SK-N-SH (cell line): ENCODE data around the gene KCNB1. TPM values are rescaled to one million over a fixed set of nuclear protein-coding genes. Genes with fewer than 3 reads are reported as not detected.
A peak's percentile ranks its signal among the peaks of the same experiment; 100 is the strongest.

Experiments used
- CTCF ChIA-PET: fragments of 300-600, 350-600 bp; formaldehyde crosslinking; extraction: SDS; loops from one replicate; lab custom pipeline; 2021; lab: Yijun Ruan, JAX
- POLR2A ChIA-PET: fragments of 350-600 bp; sonication (Branson Sonifier 250); formaldehyde crosslinking; extraction: SDS; loops from one replicate; lab custom pipeline; 2020; ENCODE audit warnings: antibody characterized with exemption, inconsistent platforms; lab: Yijun Ruan, JAX
- DNase-seq: peaks from one replicate; pipeline ENCODE4 v3.0.0; 2012
- H2AFZ ChIP-seq: fragments of 200-600 bp; sonication (generic); 2 replicates; pipeline ENCODE4 v1.8.1; 2016; ENCODE audit warnings: antibody characterized with exemption, mild to moderate bottlenecking, low read depth
- H3F3A ChIP-seq: fragments of 200-600 bp; sonication (generic); replicated peaks from 2 replicates; pipeline ENCODE3; 2016; ENCODE audit warnings: antibody characterized with exemption, mild to moderate bottlenecking; ENCODE audit not compliant: insufficient read depth
- H3K27ac ChIP-seq, 2 experiments: fragments of 200-500 bp in 1 of 2; fragments of 200-600 bp in 1 of 2; sonication (Bioruptor generic) in 1 of 2; sonication (generic), shearing (Covaris generic) in 1 of 2; 2 replicates each; pipeline versions ENCODE4 v1.5.1 to v1.6.1; 2014 to 2016; ENCODE audit warnings: low read depth in 2 of 2, inconsistent platforms in 1 of 2, low read length in 1 of 2, mild to moderate bottlenecking in 1 of 2, mixed read lengths in 1 of 2
- H3K27me3 ChIP-seq: fragments of 200-600 bp; sonication (generic), shearing (Covaris generic); 2 replicates; pipeline ENCODE4 v1.6.1; 2016; ENCODE audit warnings: mixed run types; ENCODE audit not compliant: insufficient read depth
- H3K36me3 ChIP-seq, 2 experiments: fragments of 200-500 bp in 1 of 2; fragments of 200-600 bp in 1 of 2; sonication (Bioruptor generic) in 1 of 2; sonication (generic) in 1 of 2; replicated peaks in 1 of 2; 2 replicates each; pipeline versions ENCODE3 to v1.5.1; 2014 to 2016; ENCODE audit warnings: low read length in 1 of 2, mild to moderate bottlenecking in 1 of 2; ENCODE audit not compliant: insufficient read depth in 2 of 2, control insufficient read depth in 1 of 2
- H3K4me1 ChIP-seq, 2 experiments: fragments of 200-500 bp in 1 of 2; fragments of 200-600 bp in 1 of 2; sonication (Bioruptor generic) in 1 of 2; sonication (generic), shearing (Covaris generic) in 1 of 2; 2 replicates each; pipeline versions ENCODE4 v1.5.1 to v1.6.1; 2014 to 2016; ENCODE audit warnings: low read depth in 1 of 2, low read length in 1 of 2, mixed run types in 1 of 2; ENCODE audit not compliant: insufficient read depth in 2 of 2, control insufficient read depth in 1 of 2
- H3K4me2 ChIP-seq: fragments of 200-600 bp; sonication (generic), shearing (Covaris generic); 2 replicates; pipeline ENCODE4 v1.6.1; 2017; ENCODE audit warnings: mixed run types
- H3K4me3 ChIP-seq, 2 experiments: fragments of 200-500 bp in 1 of 2; fragments of 200-600 bp in 1 of 2; sonication (Bioruptor generic) in 1 of 2; sonication (generic), shearing (Covaris generic) in 1 of 2; 2 replicates each; pipeline versions ENCODE4 v1.5.1 to v1.8.1; 2014 to 2016; ENCODE audit warnings: low read depth in 2 of 2, inconsistent platforms in 1 of 2, low read length in 1 of 2, mild to moderate bottlenecking in 1 of 2, mixed read lengths in 1 of 2, moderate library complexity in 1 of 2
- H3K79me2 ChIP-seq: fragments of 200-600 bp; sonication (generic); 2 replicates; pipeline ENCODE4 v1.8.1; 2017; ENCODE audit warnings: mild to moderate bottlenecking; ENCODE audit not compliant: insufficient read depth
- H3K9ac ChIP-seq: fragments of 200-600 bp; sonication (generic); 2 replicates; pipeline ENCODE4 v1.6.1; 2017; ENCODE audit warnings: mixed run types
- H3K9me2 ChIP-seq: fragments of 200-600 bp; sonication (generic); 2 replicates; pipeline ENCODE4 v1.6.1; 2017; ENCODE audit warnings: mixed run types
- H3K9me3 ChIP-seq: fragments of 200-600 bp; sonication (generic); 2 replicates; pipeline ENCODE4 v1.6.1; 2017; ENCODE audit warnings: mixed run types, mild to moderate bottlenecking, moderate library complexity
- H4K20me1 ChIP-seq: fragments of 200-600 bp; sonication (generic); 2 replicates; pipeline ENCODE4 v1.6.1; 2017; ENCODE audit warnings: mild to moderate bottlenecking, mixed run types; ENCODE audit not compliant: insufficient read depth
- EP300 ChIP-seq, 2 experiments: IDR thresholded peaks; 2 replicates each; pipeline versions ENCODE4 v1.4.0 to v1.6.1; 2012; ENCODE audit warnings: borderline replicate concordance in 1 of 2, low read depth in 1 of 2, low read length in 1 of 2
- FOSL2 ChIP-seq: IDR thresholded peaks from 2 replicates; pipeline ENCODE4 v1.4.0; 2012; ENCODE audit warnings: low read depth, mild to moderate bottlenecking, moderate library complexity, borderline replicate concordance
- GATA2 ChIP-seq: sonication (generic); formaldehyde crosslinking; IDR thresholded peaks from 2 replicates; pipeline ENCODE4 v1.5.0; 2020; ENCODE audit warnings: mild to moderate bottlenecking, missing genetic modification reagents
- IRF3 ChIP-seq: fragments of 150-350 bp; IDR thresholded peaks from 2 replicates; pipeline ENCODE4 v1.6.1; 2016; ENCODE audit warnings: mild to moderate bottlenecking, low read depth, low read length
- MXI1 ChIP-seq: IDR thresholded peaks from 2 replicates; pipeline ENCODE4 v1.6.1; 2012; ENCODE audit warnings: mild to moderate bottlenecking, low read depth, low read length, improper control_type of control experiment
- NFIC ChIP-seq: IDR thresholded peaks from 2 replicates; pipeline ENCODE4 v1.4.0; 2012; ENCODE audit warnings: borderline replicate concordance
- NRF1 ChIP-seq: IDR thresholded peaks from 2 replicates; pipeline ENCODE4 v1.6.1; 2012; ENCODE audit warnings: low read depth, mild to moderate bottlenecking, low read length
- RAD21 ChIP-seq: IDR thresholded peaks from 2 replicates; pipeline ENCODE4 v1.6.1; 2012; ENCODE audit warnings: mild to moderate bottlenecking, low read length
- RCOR1 ChIP-seq: fragments of 150-350 bp; IDR thresholded peaks from 2 replicates; pipeline ENCODE4 v1.6.1; 2017; ENCODE audit warnings: antibody characterized with exemption, low read length
- REST ChIP-seq: IDR thresholded peaks from 2 replicates; pipeline ENCODE4 v1.6.1; 2012; ENCODE audit warnings: mild to moderate bottlenecking, low read depth, low read length, moderate library complexity
- RXRA ChIP-seq: IDR thresholded peaks from 2 replicates; pipeline ENCODE4 v1.4.0; 2012; ENCODE audit warnings: low read depth, mild to moderate bottlenecking, borderline replicate concordance
- SIN3A ChIP-seq: IDR thresholded peaks from 2 replicates; pipeline ENCODE4 v1.6.1; 2012; ENCODE audit warnings: low read depth, mild to moderate bottlenecking, low read length, moderate library complexity, borderline replicate concordance
- TAF1 ChIP-seq: IDR thresholded peaks from 2 replicates; pipeline ENCODE4 v1.6.1; 2012; ENCODE audit warnings: low read depth, mild to moderate bottlenecking, low read length, moderate library complexity, borderline replicate concordance
- TCF12 ChIP-seq: IDR thresholded peaks from 2 replicates; pipeline ENCODE4 v1.4.0; 2012
- ZBTB33 ChIP-seq: IDR thresholded peaks from 2 replicates; pipeline ENCODE4 v1.4.0; 2012; ENCODE audit warnings: low read depth, borderline replicate concordance
- WGBS: methylation state at CpG from one replicate; pipeline ENCODE4 v1.1.6; 2017; ENCODE audit warnings: low lambda C conversion rate; 5-methylcytosine and 5-hydroxymethylcytosine counted together
- polyA plus RNA-seq, 3 experiments: library from polyadenylated mRNA; depleted of rRNA; stranded (reverse); fragments of >200 nt; gene quantifications; 2 replicates each; pipeline ENCODE4 v1.2.3, GENCODE V29; 2012
- TF ChIP-seq, protein P1 (sequence below): IDR thresholded peaks from 2 replicates; pipeline ENCODE4 v1.4.0; 2012; ENCODE audit warnings: low read depth
- TF ChIP-seq, protein P2 (sequence below): IDR thresholded peaks from 2 replicates; pipeline ENCODE4; 2012
- TF ChIP-seq, protein P3 (sequence below): fragments of 200-600 bp; sonication (generic); IDR thresholded peaks from 2 replicates; pipeline ENCODE4 v1.6.1; 2017; ENCODE audit warnings: antibody characterized with exemption, mild to moderate bottlenecking, moderate library complexity

The KCNB1 gene
- polyA plus RNA-seq, 1 of the 3 experiments (the other 2 are of a cell fraction) = 0.82 TPM

GRCh38 chr20:49326026-49326425, 156.4 kb downstream of the KCNB1 start:
- no peak for TF ChIP-seq RCOR1
- no peak for TF ChIP-seq SIN3A
- TF ChIP-seq NFIC = no peak
- 0 out of 2 replicates have a peak, but pooled peaks have one; percentile 16 for TF ChIP-seq REST
- TF ChIP-seq, protein P1, sequence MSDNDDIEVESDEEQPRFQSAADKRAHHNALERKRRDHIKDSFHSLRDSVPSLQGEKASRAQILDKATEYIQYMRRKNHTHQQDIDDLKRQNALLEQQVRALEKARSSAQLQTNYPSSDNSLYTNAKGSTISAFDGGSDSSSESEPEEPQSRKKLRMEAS = no peak; the same call in 1 of the 2 replicates
- TF ChIP-seq, protein P2, sequence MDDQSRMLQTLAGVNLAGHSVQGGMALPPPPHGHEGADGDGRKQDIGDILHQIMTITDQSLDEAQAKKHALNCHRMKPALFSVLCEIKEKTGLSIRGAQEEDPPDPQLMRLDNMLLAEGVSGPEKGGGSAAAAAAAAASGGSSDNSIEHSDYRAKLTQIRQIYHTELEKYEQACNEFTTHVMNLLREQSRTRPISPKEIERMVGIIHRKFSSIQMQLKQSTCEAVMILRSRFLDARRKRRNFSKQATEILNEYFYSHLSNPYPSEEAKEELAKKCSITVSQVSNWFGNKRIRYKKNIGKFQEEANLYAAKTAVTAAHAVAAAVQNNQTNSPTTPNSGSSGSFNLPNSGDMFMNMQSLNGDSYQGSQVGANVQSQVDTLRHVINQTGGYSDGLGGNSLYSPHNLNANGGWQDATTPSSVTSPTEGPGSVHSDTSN = peak; percentile 31; the same call in 1 of the 2 replicates
- TF ChIP-seq IRF3 = no peak
- TF ChIP-seq GATA2 = no peak
- no peak for TF ChIP-seq TAF1
- TF ChIP-seq TCF12 = no peak

DNA sequence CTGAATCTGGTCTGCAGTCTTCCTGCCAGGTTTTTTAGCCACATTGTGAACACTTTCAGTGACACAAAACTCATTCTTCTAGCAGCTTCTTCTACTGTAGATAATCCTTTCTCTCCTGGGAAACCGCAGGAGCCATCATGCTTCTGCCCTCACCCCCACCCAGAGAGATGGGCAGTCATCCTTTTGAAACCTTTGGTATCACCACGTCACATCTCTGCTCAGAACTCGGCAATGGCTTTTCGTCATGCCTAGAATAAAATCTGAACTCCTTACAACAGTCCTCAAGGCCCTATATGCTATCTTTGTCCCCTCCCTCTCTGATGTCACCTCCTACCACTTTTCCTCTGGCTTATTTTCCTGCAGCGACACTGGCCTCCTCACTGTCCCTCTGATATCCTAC, 158.2 kb downstream of the KCNB1 start:
- Histone ChIP-seq H4K20me1 (no peaks in the 10 kb centered on the region), H3K9me2 (no peaks in the 10 kb centered on the region), H3K27me3 (peaks cover 10% of the 10 kb centered on the region), H3K27ac (no peak overlapping the region; a peak in 1 of 4 replicates), H3K36me3 (no peaks in the 10 kb centered on the region), H3F3A (peaks cover 8% of the 10 kb centered on the region), H3K9me3 (no peaks in the 10 kb centered on the region), H3K79me2 (no peaks in the 10 kb centered on the region), H2AFZ (no peak overlapping the region), H3K4me3 (no peak overlapping the region), H3K4me1 (peaks cover 0 to 2% of the 10 kb centered on the region in 2 experiments; a peak in 1 of 4 replicates), H3K9ac (no peak overlapping the region), H3K4me2 (no peak overlapping the region)
- CTCF ChIA-PET = interaction anchor here (1.5 to 9.4 kb wide), 7 partner anchors 8 to 284 kb away, joined by 3 to 95 read pairs (median 11); no protein-coding TSS in a partner anchor
- POLR2A ChIA-PET = no interaction called here
- DNase-seq = no peak
- WGBS = 90% methylated on average over 5 of the region's 5 CpGs
- TF ChIP-seq ZBTB33 (no peak), FOSL2 (no peak), MXI1 (no peak), TAF1 (no peak), RXRA (no peak), NRF1 (no peak), EP300 (IDR thresholded peaks at IDR 0.05; ENCODE audit: borderline replicate concordance in 1 of 2, low read depth in 1 of 2, low read length in 1 of 2) (no peak), RAD21 (no peak)
- TF ChIP-seq, protein P3, sequence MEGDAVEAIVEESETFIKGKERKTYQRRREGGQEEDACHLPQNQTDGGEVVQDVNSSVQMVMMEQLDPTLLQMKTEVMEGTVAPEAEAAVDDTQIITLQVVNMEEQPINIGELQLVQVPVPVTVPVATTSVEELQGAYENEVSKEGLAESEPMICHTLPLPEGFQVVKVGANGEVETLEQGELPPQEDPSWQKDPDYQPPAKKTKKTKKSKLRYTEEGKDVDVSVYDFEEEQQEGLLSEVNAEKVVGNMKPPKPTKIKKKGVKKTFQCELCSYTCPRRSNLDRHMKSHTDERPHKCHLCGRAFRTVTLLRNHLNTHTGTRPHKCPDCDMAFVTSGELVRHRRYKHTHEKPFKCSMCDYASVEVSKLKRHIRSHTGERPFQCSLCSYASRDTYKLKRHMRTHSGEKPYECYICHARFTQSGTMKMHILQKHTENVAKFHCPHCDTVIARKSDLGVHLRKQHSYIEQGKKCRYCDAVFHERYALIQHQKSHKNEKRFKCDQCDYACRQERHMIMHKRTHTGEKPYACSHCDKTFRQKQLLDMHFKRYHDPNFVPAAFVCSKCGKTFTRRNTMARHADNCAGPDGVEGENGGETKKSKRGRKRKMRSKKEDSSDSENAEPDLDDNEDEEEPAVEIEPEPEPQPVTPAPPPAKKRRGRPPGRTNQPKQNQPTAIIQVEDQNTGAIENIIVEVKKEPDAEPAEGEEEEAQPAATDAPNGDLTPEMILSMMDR = no peak

More at GRCh38 chr20:49326026-49326425, 156.4 kb downstream of the KCNB1 start:
- Histone ChIP-seq H3K79me2 (no peaks in the 10 kb centered on the region), H4K20me1 (no peaks in the 10 kb centered on the region), H3K9me2 (no peaks in the 10 kb centered on the region), H3K4me1 (no peaks in the 10 kb centered on the region; a peak in 1 of 4 replicates), H3K9ac (no peak overlapping the region), H3K27me3 (peaks cover 18% of the 10 kb centered on the region), H3K4me2 (peak overlapping the region; percentile 71), H3K9me3 (no peaks in the 10 kb centered on the region), H2AFZ (no peak overlapping the region), H3K27ac (no peak overlapping the region; a peak in 1 of 4 replicates), H3F3A (peaks cover 8% of the 10 kb centered on the region), H3K4me3 (no peak overlapping the region; a peak in 1 of 4 replicates), H3K36me3 (no peaks in the 10 kb centered on the region)
- 21% methylated on average over 10 of the region's 10 CpGs for WGBS
- CTCF ChIA-PET = interaction anchor here (1.1 to 13.9 kb wide), 3 partner anchors 6 to 282 kb away, joined by 3 to 317 read pairs (median 95); no protein-coding TSS in a partner anchor
- no peak for DNase-seq
- POLR2A ChIA-PET = no interaction called here
